Measurements from ENCODE around the gene ANKRD12. TPM values are rescaled to one million over a fixed set of nuclear protein-coding genes. Genes with fewer than 3 reads are reported as not detected.

The ANKRD12 gene
- total RNA-seq, 1 experiment from 2014 or later = 19.1 TPM

- H3F3A ChIP-seq (ENCODE audit: low read length, unreplicated experiment) = peaks cover 13% of the 10 kb centered on the region
- no peaks in the 10 kb centered on the region for H3K79me2 ChIP-seq (ENCODE audit: low read length)
- CTCF ChIA-PET = no interaction called here
- H3K9me3 ChIP-seq (ENCODE audit: low read length) = no peaks in the 10 kb centered on the region
- BruUV-seq (replicated peaks) = no TSS peak
- no peak overlapping the region for H3K4me2 ChIP-seq (ENCODE audit: low read length)
- no peak for ATAC-seq
- TF ChIP-seq EZH2phosphoT487 (IDR thresholded peaks at IDR 0.05; ENCODE audit: borderline replicate concordance, low read length) (no peak), EZH2 (IDR thresholded peaks at IDR 0.05; ENCODE audit: low read length, unreplicated experiment) (no peak), CTCF (conservative IDR thresholded peaks at IDR 0.05; ENCODE audit: low read depth, low read length) (no peak)
- DNase-seq = no peak
- H3K4me1 ChIP-seq (ENCODE audit: insufficient read depth, low read length) = peaks cover 18% of the 10 kb centered on the region
- intact Hi-C loops (cut with micrococcal nuclease) = no loop called here
- H3K4me3 ChIP-seq (ENCODE audit: low read length) = no peak overlapping the region
- peaks cover 3% of the 10 kb centered on the region; the same call in 1 of the 2 replicates for H3K36me3 ChIP-seq (ENCODE audit: low read depth, low read length)
- no peak overlapping the region for H2AFZ ChIP-seq (ENCODE audit: low read length)
- POLR2A ChIA-PET (ENCODE audit: unreplicated experiment) = no interaction called here
- no peaks in the 10 kb centered on the region for H3K9me2 ChIP-seq (replicated peaks; ENCODE audit: low read length)
- no peak overlapping the region for H3K9ac ChIP-seq (ENCODE audit: low read length)
- no peaks in the 10 kb centered on the region for H3K27me3 ChIP-seq (ENCODE audit: low read length)
- H3K27ac ChIP-seq (ENCODE audit: low read length) = no peak overlapping the region
- H4K20me1 ChIP-seq (ENCODE audit: low read length) = no peaks in the 10 kb centered on the region
These were observed 189.1 kb downstream of the ANKRD12 start for GRCh38 chr18:9325716-9326115.

GRCh38 chr18:9328776-9329175, 192.2 kb downstream of the ANKRD12 start:
- peaks cover 13% of the 10 kb centered on the region for H3F3A ChIP-seq (ENCODE audit: low read length, unreplicated experiment)
- H3K27me3 ChIP-seq (ENCODE audit: low read length) = no peaks in the 10 kb centered on the region
- no peaks in the 10 kb centered on the region for H3K9me2 ChIP-seq (replicated peaks; ENCODE audit: low read length)
- peak overlapping the region; percentile 71 for H3K4me2 ChIP-seq (ENCODE audit: low read length)
- no peaks in the 10 kb centered on the region for H3K9me3 ChIP-seq (ENCODE audit: low read length)
- TF ChIP-seq CTCF (conservative IDR thresholded peaks at IDR 0.05; ENCODE audit: low read depth, low read length) (no peak), EZH2phosphoT487 (IDR thresholded peaks at IDR 0.05; ENCODE audit: borderline replicate concordance, low read length) (no peak), EZH2 (IDR thresholded peaks at IDR 0.05; ENCODE audit: low read length, unreplicated experiment) (no peak)
- peak overlapping the region; percentile 49 for H3K9ac ChIP-seq (ENCODE audit: low read length)
- DNase-seq (peak; percentile 72), ATAC-seq (peak; percentile 51)
- no peaks in the 10 kb centered on the region for H4K20me1 ChIP-seq (ENCODE audit: low read length)
- peak overlapping the region; percentile 90 for H3K27ac ChIP-seq (ENCODE audit: low read length)
- H3K36me3 ChIP-seq (ENCODE audit: low read depth, low read length) = peaks cover 3% of the 10 kb centered on the region; the same call in 1 of the 2 replicates
- CTCF ChIA-PET = no interaction called here
- peak overlapping the region; percentile 36 for H3K4me3 ChIP-seq (ENCODE audit: low read length)
- POLR2A ChIA-PET (ENCODE audit: unreplicated experiment) = no interaction called here
- intact Hi-C loops (cut with micrococcal nuclease) = loop anchor here (1.0 to 2.0 kb wide), 3 partner anchors 42 to 256 kb away; no protein-coding TSS in a partner anchor
- no peak overlapping the region for H2AFZ ChIP-seq (ENCODE audit: low read length)
- H3K4me1 ChIP-seq (ENCODE audit: insufficient read depth, low read length) = peaks cover 29% of the 10 kb centered on the region
- no TSS peak for BruUV-seq (replicated peaks)
- no peaks in the 10 kb centered on the region for H3K79me2 ChIP-seq (ENCODE audit: low read length)

- H3F3A ChIP-seq (ENCODE audit: low read length, unreplicated experiment) = peaks cover 13% of the 10 kb centered on the region
- peak overlapping the region; percentile 36 for H3K4me3 ChIP-seq (ENCODE audit: low read length)
- H2AFZ ChIP-seq (ENCODE audit: low read length) = no peak overlapping the region; the same call in 1 of the 2 replicates
- DNase-seq = peak; percentile 94
- H3K36me3 ChIP-seq (ENCODE audit: low read depth, low read length) = peaks cover 3% of the 10 kb centered on the region; the same call in 1 of the 2 replicates
- peak overlapping the region; percentile 90 for H3K27ac ChIP-seq (ENCODE audit: low read length)
- CTCF ChIA-PET = interaction anchor here (0.5 kb wide), 1 partner anchor 88 kb away, joined by 5 read pairs; no protein-coding TSS in a partner anchor
- H3K4me2 ChIP-seq (ENCODE audit: low read length) = peak overlapping the region; percentile 71
- peak; percentile 65 for ATAC-seq
- BruUV-seq (replicated peaks) = no TSS peak
- no peaks in the 10 kb centered on the region for H3K9me3 ChIP-seq (ENCODE audit: low read length)
- POLR2A ChIA-PET (ENCODE audit: unreplicated experiment) = no interaction called here
- no peaks in the 10 kb centered on the region for H3K9me2 ChIP-seq (replicated peaks; ENCODE audit: low read length)
- intact Hi-C loops (cut with micrococcal nuclease) = loop anchor here (1.0 to 2.0 kb wide), 3 partner anchors 43 to 257 kb away; no protein-coding TSS in a partner anchor
- H4K20me1 ChIP-seq (ENCODE audit: low read length) = no peaks in the 10 kb centered on the region
- H3K79me2 ChIP-seq (ENCODE audit: low read length) = no peaks in the 10 kb centered on the region
- TF ChIP-seq EZH2 (IDR thresholded peaks at IDR 0.05; ENCODE audit: low read length, unreplicated experiment) (no peak), CTCF (conservative IDR thresholded peaks at IDR 0.05; ENCODE audit: low read depth, low read length) (no peak), EZH2phosphoT487 (IDR thresholded peaks at IDR 0.05; ENCODE audit: borderline replicate concordance, low read length) (no peak)
- H3K27me3 ChIP-seq (ENCODE audit: low read length) = no peaks in the 10 kb centered on the region
- peaks cover 29% of the 10 kb centered on the region for H3K4me1 ChIP-seq (ENCODE audit: insufficient read depth, low read length)
- peak overlapping the region; percentile 49 for H3K9ac ChIP-seq (ENCODE audit: low read length)
These were observed 192.9 kb downstream of the ANKRD12 start for GRCh38 chr18:9329471-9329870.
